GM12878 (cell line): ENCODE measurements around the gene HDAC9. TPM values are rescaled to one million over a fixed set of nuclear protein-coding genes. Genes with fewer than 3 reads are reported as not detected.

Experiments
- ATAC-seq: fragments of 200-7000 bp; cut with Tn5 transposase; 3 replicates; pipeline ENCODE4 v1.9.1; 2020; ENCODE audit warnings: mild to moderate bottlenecking, moderate library complexity
- BruUV-seq: library from RNA; stranded (reverse); fragments of 400-500 nt; replicated peaks from 2 replicates; lab custom pipeline; 2021; lab: Mats Ljungman, UMichigan
- CTCF ChIA-PET: fragments of 300-600 bp; sonication (Branson Sonifier 250); formaldehyde crosslinking; extraction: SDS; loops from one replicate; lab custom pipeline; 2021; ENCODE audit warnings: inconsistent platforms; lab: Yijun Ruan, JAX
- POLR2A ChIA-PET: fragments of 350-600 bp; formaldehyde crosslinking; extraction: SDS; loops from one replicate; lab custom pipeline; 2021; ENCODE audit warnings: inconsistent platforms; lab: Charles Lee
- RAD21 ChIA-PET: fragments of 300-600 bp; sonication (Branson Sonifier 250); formaldehyde crosslinking; loops from one replicate; lab custom pipeline; 2023; ENCODE audit warnings: antibody characterized with exemption; ENCODE audit not compliant: unreplicated experiment; lab: Charles Lee
- SMC1A ChIA-PET: fragments of 300-600 bp; sonication (Branson Sonifier 250); formaldehyde crosslinking; loops from one replicate; lab custom pipeline; 2023; ENCODE audit not compliant: unreplicated experiment, uncharacterized antibody; lab: Charles Lee
- DNase-seq: peaks from one replicate; pipeline ENCODE4 v3.0.0-alpha.2; 2011; ENCODE audit warnings: low read depth, low spot score
- FAIRE-seq: peaks from 3 replicates; lab custom pipeline; 2011; peaks lifted over from hg19 to GRCh38; lab: Jason Lieb, UNC
- H2AFZ ChIP-seq: 2 replicates; pipeline ENCODE4 v1.6.0; 2011; ENCODE audit warnings: low read depth, low read length, control low read depth; ENCODE audit not compliant: control insufficient read depth
- H3K27ac ChIP-seq: 2 replicates; pipeline ENCODE4 v1.5.1; 2011; ENCODE audit warnings: control low read depth; ENCODE audit not compliant: control insufficient read depth, insufficient read depth
- H3K27me3 ChIP-seq, 2 experiments: replicated peaks in 1 of 2; 2 replicates each; pipeline versions ENCODE4 v1.6.0 to v1.6.1; 2011; ENCODE audit warnings: low read length in 1 of 2; ENCODE audit not compliant: control insufficient read depth in 2 of 2, insufficient read depth in 2 of 2
- H3K36me3 ChIP-seq, 2 experiments: 2 replicates each; pipeline ENCODE4 v1.5.1; 2011; ENCODE audit warnings: low read length in 1 of 2; ENCODE audit not compliant: control insufficient read depth in 2 of 2, insufficient read depth in 2 of 2
- H3K4me1 ChIP-seq: 2 replicates; pipeline ENCODE4 v1.6.1; 2011; ENCODE audit warnings: mild to moderate bottlenecking, low read length, moderate library complexity, mixed read lengths; ENCODE audit not compliant: control insufficient read depth, insufficient read depth
- H3K4me2 ChIP-seq: 2 replicates; pipeline ENCODE4 v1.6.0; 2011; ENCODE audit warnings: control low read depth; ENCODE audit not compliant: control insufficient read depth, insufficient read depth
- H3K4me3 ChIP-seq: fragments of 200-600 bp; sonication (generic); 2 replicates; pipeline ENCODE4 v1.5.1; 2016
- H3K79me2 ChIP-seq: 2 replicates; pipeline ENCODE4 v1.6.0; 2011; ENCODE audit warnings: low read length; ENCODE audit not compliant: control insufficient read depth, insufficient read depth
- H3K9ac ChIP-seq: 2 replicates; pipeline ENCODE4 v1.8.0; 2011; ENCODE audit warnings: low read length, control low read depth, mixed read lengths; ENCODE audit not compliant: control insufficient read depth, insufficient read depth
- H3K9me3 ChIP-seq: replicated peaks from 3 replicates; pipeline ENCODE4 v1.5.1; 2011; ENCODE audit warnings: mild to moderate bottlenecking, low read length; ENCODE audit not compliant: control insufficient read depth, insufficient read depth
- H4K20me1 ChIP-seq: 2 replicates; pipeline ENCODE4 v1.6.0; 2011; ENCODE audit not compliant: control insufficient read depth, insufficient read depth
- ATF3 ChIP-seq: IDR thresholded peaks from 2 replicates; pipeline ENCODE4 v1.6.1; 2011; ENCODE audit warnings: low read depth, mild to moderate bottlenecking, low read length, moderate library complexity, borderline replicate concordance; ENCODE audit errors: extremely low read depth
- CHD4 ChIP-seq: fragments of 200-600 bp; sonication (generic); IDR thresholded peaks from 2 replicates; pipeline ENCODE4 v1.6.1; 2016; ENCODE audit warnings: mild to moderate bottlenecking
- EED ChIP-seq: sonication (generic); IDR thresholded peaks from 2 replicates; pipeline ENCODE4 v1.6.1; 2016; ENCODE audit warnings: antibody characterized with exemption, low read depth
- ELK1 ChIP-seq: IDR thresholded peaks from 2 replicates; pipeline ENCODE4 v1.6.1; 2012; ENCODE audit warnings: low read depth, low read length, improper control_type of control experiment
- IRF4 ChIP-seq: IDR thresholded peaks from 2 replicates; pipeline ENCODE4 v1.6.1; 2011; ENCODE audit warnings: low read depth, low read length
- KLF5 ChIP-seq: fragments of 450-650 bp; IDR thresholded peaks from 2 replicates; pipeline ENCODE4 v1.6.1; 2014; ENCODE audit warnings: mild to moderate bottlenecking; ENCODE audit not compliant: partially characterized antibody
- NRF1 ChIP-seq: conservative IDR thresholded peaks from 2 replicates; pipeline ENCODE4 v1.6.1; 2011; ENCODE audit warnings: mild to moderate bottlenecking, low read depth, low read length, improper control_type of control experiment
- PML ChIP-seq: IDR thresholded peaks from 2 replicates; pipeline ENCODE4 v1.6.1; 2012; ENCODE audit warnings: low read length, inconsistent platforms
- POU2F2 ChIP-seq: IDR thresholded peaks from 3 replicates; pipeline ENCODE4 v1.6.1; 2011; ENCODE audit warnings: low read depth, mild to moderate bottlenecking, low read length, borderline replicate concordance
- SMAD1 ChIP-seq: fragments of 450-650 bp; IDR thresholded peaks from 2 replicates; pipeline ENCODE4 v1.6.1; 2018; ENCODE audit warnings: mild to moderate bottlenecking, low read depth; ENCODE audit not compliant: partially characterized antibody
- SRF ChIP-seq, 2 experiments: IDR thresholded peaks; 2 replicates each; pipeline ENCODE4 v1.6.1; 2011; ENCODE audit warnings: low read depth in 2 of 2, low read length in 2 of 2, mild to moderate bottlenecking in 1 of 2, moderate library complexity in 1 of 2
- TCF7 ChIP-seq: IDR thresholded peaks from 2 replicates; pipeline ENCODE4 v1.6.1; 2014; ENCODE audit warnings: antibody characterized with exemption, borderline replicate concordance
- USF1 ChIP-seq: IDR thresholded peaks from 2 replicates; pipeline ENCODE4 v1.6.1; 2011; ENCODE audit warnings: borderline replicate concordance, low read depth, mild to moderate bottlenecking, moderate library complexity, mixed read lengths, low read length; ENCODE audit not compliant: insufficient read depth; ENCODE audit errors: extremely low read length
- USF2 ChIP-seq: IDR thresholded peaks from 2 replicates; pipeline ENCODE4 v1.6.1; 2011; ENCODE audit warnings: low read depth, low read length, improper control_type of control experiment, borderline replicate concordance
- WGBS: methylation state at CpG from one replicate; pipeline ENCODE4 v1.1.6; 2016; ENCODE audit warnings: low lambda C conversion rate; ENCODE audit not compliant: insufficient replicate concordance, insufficient coverage; ENCODE audit errors: missing lambda C conversion rate; 5-methylcytosine and 5-hydroxymethylcytosine counted together
- in situ Hi-C: fragments of 300-500 bp; cut with MboI; formaldehyde crosslinking; loops from 9 replicates; pipeline ENCODE4 v1.14.3; 2018; ENCODE audit warnings: mixed read lengths
- intact Hi-C: fragments of 100-400 bp; cut with micrococcal nuclease; formaldehyde crosslinking; loops from one replicate; pipeline ENCODE4 v1.14.2; 2022; ENCODE audit not compliant: unreplicated experiment
- polyA plus RNA-seq, 11 experiments: library from polyadenylated mRNA; depleted of rRNA in 4 of 11; unstranded in 6 of 11; stranded (reverse) in 5 of 11; fragments of >200 nt; fragmentation: Nextera tagmentation in 4 of 11; fragmentation: Illumina TruSeq in 1 of 11; extraction: Ambion mirVana in 4 of 11; extraction: Trizol in 1 of 11; gene quantifications; 1 replicate in 1 of 11; 2 replicates in 10 of 11; pipeline versions ENCODE4 v1.2.1 to v1.2.3, GENCODE V29; 2011 to 2016; ENCODE audit warnings: inconsistent platforms in 2 of 11, missing spikeins in 2 of 11, low read depth in 1 of 11
- total RNA-seq, 4 experiments: library from RNA; depleted of rRNA in 3 of 4; stranded (reverse); fragments of >200 nt in 3 of 4; fragmentation: Illumina TruSeq in 1 of 4; extraction: Trizol in 1 of 4; gene quantifications; 2 replicates each; pipeline versions ENCODE4 v1.2.1 to v1.2.3, GENCODE V29; 2013 to 2021

HDAC9 gene
- total and polyA plus RNA-seq, 10 of the 15 experiments (the other 5 are each of a cell fraction or from before 2014, with no cell fraction given), result 0.73 to 12.8 (median 0.92) TPM

GRCh38 chr7:18550574-18550973 lies 55.0 kb downstream of the HDAC9 start (continued):
- TF ChIP-seq ELK1, result no peak

GRCh38 chr7:18552316-18552916 lies 56.9 kb downstream of the HDAC9 start:
- no peak overlapping the region for H3K4me2 ChIP-seq
- H3K79me2 ChIP-seq, result no peaks in the 10 kb centered on the region
- H3K27me3 ChIP-seq, result no peaks in the 10 kb centered on the region
- in situ Hi-C loops, result no loop called here
- TF ChIP-seq ATF3, result no peak
- no peak for TF ChIP-seq CHD4
- no peak for TF ChIP-seq NRF1
- TF ChIP-seq USF1, result no peak
- no peak for TF ChIP-seq USF2
- TF ChIP-seq POU2F2, result no peak
- TF ChIP-seq SMAD1, result no peak
- TF ChIP-seq TCF7, result no peak
- TF ChIP-seq IRF4, result no peak
- TF ChIP-seq EED, result no peak
- TF ChIP-seq KLF5, result no peak
- no peak for TF ChIP-seq SRF (IDR thresholded peaks at IDR 0.05; ENCODE audit: low read depth in 2 of 2, low read length in 2 of 2)
- TF ChIP-seq PML, result no peak
- ATAC-seq (no peak), DNase-seq (no peak), FAIRE-seq (no peak)
- H3K9me3 ChIP-seq, result no peaks in the 10 kb centered on the region
- BruUV-seq, result no TSS peak
- ChIA-PET POLR2A (no interaction called here), SMC1A (no interaction called here), RAD21 (no interaction called here), CTCF (interaction anchor here (1.1 kb wide), 2 partner anchors 20 to 200 kb away, joined by 3 read pairs; no protein-coding TSS in a partner anchor)
- no peaks in the 10 kb centered on the region for H3K4me1 ChIP-seq
- no peak overlapping the region for H3K9ac ChIP-seq
- H2AFZ ChIP-seq, result no peak overlapping the region
- no peak overlapping the region for H3K4me3 ChIP-seq
- no peak overlapping the region for H3K27ac ChIP-seq
- H3K36me3 ChIP-seq, result no peaks in the 10 kb centered on the region
- WGBS, result 50% methylated on average over 2 of the region's 2 CpGs
- intact Hi-C loops, result no loop called here
- no peaks in the 10 kb centered on the region for H4K20me1 ChIP-seq
